ENCODE results near the gene PAM.
"Not testable (repeated sequence)": the region's sequence is repeated elsewhere in the genome, so short reads cannot be mapped to it uniquely, and the experiment has no call there.

The PAM gene

DNA sequence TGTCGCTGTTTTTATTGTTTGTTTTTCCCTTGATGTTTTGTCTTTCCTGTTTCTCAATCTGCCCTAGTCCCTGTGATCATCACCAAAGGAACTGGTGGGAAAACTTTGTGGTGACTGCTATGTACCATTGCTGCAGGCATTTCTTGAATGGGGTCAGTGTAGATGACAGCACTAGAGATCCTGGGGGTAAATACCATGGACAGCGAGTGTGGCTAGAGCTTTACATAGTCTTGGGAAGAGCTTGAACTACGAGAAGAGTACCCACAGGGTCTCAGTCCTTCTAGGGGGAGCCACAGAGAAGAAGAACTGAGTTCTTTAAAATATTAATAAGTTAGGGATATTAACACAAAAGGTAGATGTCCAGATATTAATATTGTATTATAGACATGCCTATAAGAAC, 138.8 kb downstream of the PAM start:
- H2AFZ ChIP-seq (ENCODE audit: low read length, unreplicated experiment) = no peak overlapping the region
- H3K4me1 ChIP-seq (ENCODE audit: control insufficient read depth, insufficient read depth, low read length, unreplicated experiment) = no peaks in the 10 kb centered on the region
- H3K36me3 ChIP-seq (ENCODE audit: insufficient read depth, low read length) = no peaks in the 10 kb centered on the region
- no peak overlapping the region for H3K4me3 ChIP-seq (ENCODE audit: low read depth, low read length)
- no peak overlapping the region for H3K27ac ChIP-seq (ENCODE audit: low read depth, low read length)
- no peaks in the 10 kb centered on the region for H3K79me2 ChIP-seq (ENCODE audit: control insufficient read depth, insufficient read depth, low read length, unreplicated experiment)
- H3K27me3 ChIP-seq (ENCODE audit: insufficient read depth, low read length) = no peaks in the 10 kb centered on the region

- H3K27ac ChIP-seq (ENCODE audit: low read depth, low read length) = no peak overlapping the region
- H3K36me3 ChIP-seq (ENCODE audit: insufficient read depth, low read length) = no peaks in the 10 kb centered on the region
- H3K4me1 ChIP-seq (ENCODE audit: control insufficient read depth, insufficient read depth, low read length, unreplicated experiment) = no peaks in the 10 kb centered on the region
Measured at GRCh38 chr5:102895234-102895633, 140.1 kb downstream of the PAM start.

GRCh38 chr5:102895976-102896375, 140.9 kb downstream of the PAM start:
- no peak overlapping the region for H2AFZ ChIP-seq (ENCODE audit: low read length, unreplicated experiment)
- H3K36me3 ChIP-seq (ENCODE audit: insufficient read depth, low read length) = no peaks in the 10 kb centered on the region
- H3K27ac ChIP-seq (ENCODE audit: low read depth, low read length) = no peak overlapping the region
- no peaks in the 10 kb centered on the region for H3K4me1 ChIP-seq (ENCODE audit: control insufficient read depth, insufficient read depth, low read length, unreplicated experiment)
- no peaks in the 10 kb centered on the region for H3K79me2 ChIP-seq (ENCODE audit: control insufficient read depth, insufficient read depth, low read length, unreplicated experiment)
- H3K27me3 ChIP-seq (ENCODE audit: insufficient read depth, low read length) = no peaks in the 10 kb centered on the region
- no peak overlapping the region for H3K4me3 ChIP-seq (ENCODE audit: low read depth, low read length)

More at GRCh38 chr5:102895234-102895633, 140.1 kb downstream of the PAM start:
- no peaks in the 10 kb centered on the region for H3K27me3 ChIP-seq (ENCODE audit: insufficient read depth, low read length)
- no peaks in the 10 kb centered on the region for H3K79me2 ChIP-seq (ENCODE audit: control insufficient read depth, insufficient read depth, low read length, unreplicated experiment)
- no peak overlapping the region for H2AFZ ChIP-seq (ENCODE audit: low read length, unreplicated experiment)
- no peak overlapping the region for H3K4me3 ChIP-seq (ENCODE audit: low read depth, low read length)

DNA sequence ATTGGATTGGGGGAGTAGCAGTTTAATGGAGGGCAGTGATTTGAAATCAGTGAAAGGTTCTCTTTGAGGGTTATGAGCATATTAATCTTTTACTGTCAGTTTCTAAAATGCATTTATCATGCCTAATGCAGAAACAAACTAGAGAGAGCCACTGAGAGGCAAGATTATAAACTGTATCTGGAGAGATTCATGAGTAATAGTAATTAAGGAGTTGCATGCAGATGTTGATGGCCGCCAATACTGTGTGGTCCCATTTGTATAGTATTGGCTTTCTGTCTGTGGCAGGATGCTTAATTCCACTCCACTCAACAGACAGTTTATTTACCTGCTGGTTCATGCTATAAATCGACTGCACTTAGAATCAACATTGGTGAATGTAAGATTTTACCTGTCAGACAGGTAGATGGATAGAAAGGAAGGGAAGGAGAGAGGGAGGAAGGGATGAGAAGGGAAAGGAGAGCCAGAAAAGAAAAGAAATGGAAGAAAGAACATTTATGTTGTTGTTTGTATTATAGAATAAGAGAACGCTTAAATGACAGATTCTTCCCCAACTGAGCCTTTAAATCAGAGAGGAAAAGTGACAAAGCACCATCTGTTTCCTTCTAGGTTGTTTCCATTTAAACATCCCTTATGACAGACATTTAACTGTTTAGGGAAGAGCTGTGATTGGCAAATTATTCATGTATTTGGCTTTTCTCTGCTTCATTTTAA, 146.5 kb downstream of the PAM start:
- Histone ChIP-seq H2AFZ (ENCODE audit: low read length, unreplicated experiment) (no peak overlapping the region), H3K36me3 (ENCODE audit: insufficient read depth, low read length) (no peaks in the 10 kb centered on the region; the same call in 1 of the 2 replicates), H3K4me1 (ENCODE audit: control insufficient read depth, insufficient read depth, low read length, unreplicated experiment) (no peaks in the 10 kb centered on the region), H3K79me2 (ENCODE audit: control insufficient read depth, insufficient read depth, low read length, unreplicated experiment) (no peaks in the 10 kb centered on the region), H3K27me3 (ENCODE audit: insufficient read depth, low read length) (no peaks in the 10 kb centered on the region), H3K4me3 (ENCODE audit: low read depth, low read length) (no peak overlapping the region), H3K27ac (ENCODE audit: low read depth, low read length) (no peak overlapping the region)

- Histone ChIP-seq H3K79me2 (ENCODE audit: control insufficient read depth, insufficient read depth, low read length, unreplicated experiment) (no peaks in the 10 kb centered on the region), H3K4me3 (ENCODE audit: low read depth, low read length) (no peak overlapping the region), H3K4me1 (ENCODE audit: control insufficient read depth, insufficient read depth, low read length, unreplicated experiment) (no peaks in the 10 kb centered on the region), H3K27ac (ENCODE audit: low read depth, low read length) (no peak overlapping the region), H3K36me3 (ENCODE audit: insufficient read depth, low read length) (no peaks in the 10 kb centered on the region; the same call in 1 of the 2 replicates), H3K27me3 (ENCODE audit: insufficient read depth, low read length) (no peaks in the 10 kb centered on the region), H2AFZ (ENCODE audit: low read length, unreplicated experiment) (no peak overlapping the region)
Measured at GRCh38 chr5:102902135-102902448, 147.0 kb downstream of the PAM start.

DNA sequence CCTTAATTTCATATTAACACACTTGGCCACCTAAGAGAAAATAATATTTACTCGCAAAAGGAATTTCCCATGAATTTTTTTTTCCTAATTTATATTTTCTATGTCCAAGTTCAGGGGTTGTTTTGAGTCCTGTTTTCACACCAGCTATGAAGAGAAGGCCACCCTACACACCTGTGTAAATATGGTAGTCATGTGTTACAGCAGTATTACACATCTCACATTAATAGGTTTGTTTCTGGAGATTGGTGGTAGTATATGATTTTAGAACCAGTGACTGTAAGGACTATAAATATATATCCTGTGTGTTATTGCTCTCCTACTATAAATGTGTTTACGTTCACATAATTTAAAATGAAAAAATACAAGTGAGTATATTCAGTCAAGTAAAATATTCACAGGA, 147.5 kb downstream of the PAM start:
- no peak overlapping the region for H3K4me3 ChIP-seq (ENCODE audit: low read depth, low read length)
- H3K27me3 ChIP-seq (ENCODE audit: insufficient read depth, low read length) = no peaks in the 10 kb centered on the region
- H3K27ac ChIP-seq (ENCODE audit: low read depth, low read length) = no peak overlapping the region
- H3K4me1 ChIP-seq (ENCODE audit: control insufficient read depth, insufficient read depth, low read length, unreplicated experiment) = no peaks in the 10 kb centered on the region
- H3K36me3 ChIP-seq (ENCODE audit: insufficient read depth, low read length) = no peaks in the 10 kb centered on the region; the same call in 1 of the 2 replicates
- H2AFZ ChIP-seq (ENCODE audit: low read length, unreplicated experiment) = no peak overlapping the region
- no peaks in the 10 kb centered on the region for H3K79me2 ChIP-seq (ENCODE audit: control insufficient read depth, insufficient read depth, low read length, unreplicated experiment)

DNA sequence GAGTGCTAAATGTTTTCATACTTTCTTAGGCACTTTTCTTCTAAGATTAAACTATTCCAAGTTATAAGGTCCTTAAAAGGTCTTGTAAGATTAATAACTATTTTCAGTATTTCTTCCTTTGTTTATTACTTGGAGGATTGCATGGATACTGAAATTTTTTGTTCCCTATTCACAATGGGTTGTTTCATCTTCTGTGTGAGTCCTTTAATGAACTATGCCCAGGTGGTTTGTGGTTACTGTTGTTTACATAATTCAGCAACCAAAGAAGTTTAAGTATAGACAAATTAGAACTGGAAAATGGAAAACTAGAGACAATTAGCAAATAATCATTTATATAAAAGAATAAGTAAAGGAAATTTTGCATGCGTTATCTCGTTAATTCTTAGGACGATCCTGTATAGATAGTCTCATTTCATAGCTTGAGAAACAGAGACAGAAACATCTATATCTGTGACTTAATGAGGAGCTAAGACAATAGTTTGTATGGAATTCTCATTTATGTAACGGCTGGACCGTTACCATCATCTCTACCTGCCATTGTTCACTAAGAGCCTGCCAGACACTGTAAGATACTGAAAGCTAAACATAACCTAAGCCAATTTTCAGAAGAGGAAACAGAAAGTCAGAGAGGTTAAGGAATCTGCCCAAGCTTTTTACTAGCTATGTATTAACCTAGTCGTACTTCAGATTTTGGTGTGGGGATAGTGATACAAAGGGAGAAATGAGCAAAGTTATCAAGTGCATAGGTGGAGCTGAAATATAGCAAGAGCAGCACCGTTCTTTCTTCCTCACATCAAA, 148.2 kb downstream of the PAM start:
- H3K27ac ChIP-seq (ENCODE audit: low read depth, low read length) = no peak overlapping the region
- no peaks in the 10 kb centered on the region for H3K4me1 ChIP-seq (ENCODE audit: control insufficient read depth, insufficient read depth, low read length, unreplicated experiment)
- H2AFZ ChIP-seq (ENCODE audit: low read length, unreplicated experiment) = no peak overlapping the region
- no peaks in the 10 kb centered on the region for H3K79me2 ChIP-seq (ENCODE audit: control insufficient read depth, insufficient read depth, low read length, unreplicated experiment)
- H3K36me3 ChIP-seq (ENCODE audit: insufficient read depth, low read length) = no peaks in the 10 kb centered on the region; the same call in 1 of the 2 replicates
- no peaks in the 10 kb centered on the region for H3K27me3 ChIP-seq (ENCODE audit: insufficient read depth, low read length)
- H3K4me3 ChIP-seq (ENCODE audit: low read depth, low read length) = no peak overlapping the region

GRCh38 chr5:102905056-102905455, 150.0 kb downstream of the PAM start:
- Histone ChIP-seq H3K79me2 (ENCODE audit: control insufficient read depth, insufficient read depth, low read length, unreplicated experiment) (no peaks in the 10 kb centered on the region), H3K4me1 (ENCODE audit: control insufficient read depth, insufficient read depth, low read length, unreplicated experiment) (peaks cover 5% of the 10 kb centered on the region), H3K27me3 (ENCODE audit: insufficient read depth, low read length) (no peaks in the 10 kb centered on the region), H3K4me3 (ENCODE audit: low read depth, low read length) (no peak overlapping the region), H3K36me3 (ENCODE audit: insufficient read depth, low read length) (no peaks in the 10 kb centered on the region; the same call in 1 of the 2 replicates), H2AFZ (ENCODE audit: low read length, unreplicated experiment) (no peak overlapping the region), H3K27ac (ENCODE audit: low read depth, low read length) (no peak overlapping the region)

- not testable (repeated sequence) for H3K36me3 ChIP-seq (ENCODE audit: insufficient read depth, low read length); H3K4me3 ChIP-seq (ENCODE audit: low read depth, low read length); H2AFZ ChIP-seq (ENCODE audit: low read length, unreplicated experiment); H3K27me3 ChIP-seq (ENCODE audit: insufficient read depth, low read length); H3K27ac ChIP-seq (ENCODE audit: low read depth, low read length); H3K79me2 ChIP-seq (ENCODE audit: control insufficient read depth, insufficient read depth, low read length, unreplicated experiment)
- peaks cover 25% of the 10 kb centered on the region for H3K4me1 ChIP-seq (ENCODE audit: control insufficient read depth, insufficient read depth, low read length, unreplicated experiment)
Measured at GRCh38 chr5:102907099-102907498, 152.0 kb downstream of the PAM start.

- H3K36me3 ChIP-seq (ENCODE audit: insufficient read depth, low read length) = no peaks in the 10 kb centered on the region; the same call in 1 of the 2 replicates
- H3K4me3 ChIP-seq (ENCODE audit: low read depth, low read length) = no peak overlapping the region
- peaks cover 3% of the 10 kb centered on the region for H3K79me2 ChIP-seq (ENCODE audit: control insufficient read depth, insufficient read depth, low read length, unreplicated experiment)
- H2AFZ ChIP-seq (ENCODE audit: low read length, unreplicated experiment) = no peak overlapping the region
- no peak overlapping the region for H3K27ac ChIP-seq (ENCODE audit: low read depth, low read length)
- H3K4me1 ChIP-seq (ENCODE audit: control insufficient read depth, insufficient read depth, low read length, unreplicated experiment) = peaks cover 34% of the 10 kb centered on the region
- no peaks in the 10 kb centered on the region for H3K27me3 ChIP-seq (ENCODE audit: insufficient read depth, low read length)
Measured at GRCh38 chr5:102910240-102911226, 155.4 kb downstream of the PAM start.
